K562 (cell line): ENCODE results near the gene SOWAHA. TPM values are rescaled to one million over a fixed set of nuclear protein-coding genes. Genes with fewer than 3 reads are reported as not detected.

Experiments used
- BHLHE40 ChIP-seq: IDR thresholded peaks from 2 replicates; pipeline ENCODE4 v1.6.1; 2011; ENCODE audit warnings: low read length, improper control_type of control experiment
- CBFA2T3 ChIP-seq: fragments of 450-650 bp; IDR thresholded peaks from 2 replicates; pipeline ENCODE4 v1.6.1; 2017
- MLLT1 ChIP-seq, 2 experiments: fragments of 450-650 bp; IDR thresholded peaks; 2 replicates each; pipeline ENCODE4 v1.6.1; 2016
- NFIC ChIP-seq: fragments of 450-650 bp; IDR thresholded peaks from 2 replicates; pipeline ENCODE4 v1.6.1; 2017; ENCODE audit warnings: mild to moderate bottlenecking, inconsistent platforms
- NKRF ChIP-seq: fragments of 450-650 bp; IDR thresholded peaks from 2 replicates; pipeline ENCODE4 v1.6.1; 2016; ENCODE audit warnings: borderline replicate concordance
- PRDM10 ChIP-seq: fragments of 450-650 bp; IDR thresholded peaks from 2 replicates; pipeline ENCODE4 v1.6.1; 2018; ENCODE audit not compliant: partially characterized antibody
- SRSF9 ChIP-seq: fragments of 200-400 bp; formaldehyde crosslinking; IDR thresholded peaks from 2 replicates; pipeline ENCODE4 v1.6.1; 2017; ENCODE audit warnings: low read depth, low read length, borderline replicate concordance
- STAT5A ChIP-seq: IDR thresholded peaks from 2 replicates; pipeline ENCODE4 v1.6.1; 2012; ENCODE audit warnings: low read length, inconsistent platforms, borderline replicate concordance
- TEAD4 ChIP-seq, 2 experiments: sonication (generic) in 1 of 2; formaldehyde crosslinking in 1 of 2; IDR thresholded peaks; 2 replicates each; pipeline versions ENCODE4 v1.6.1 to v1.8.0; 2012 to 2022; ENCODE audit warnings: borderline replicate concordance in 1 of 2, inconsistent platforms in 1 of 2, low read length in 1 of 2, mild to moderate bottlenecking in 1 of 2, missing genetic modification reagents in 1 of 2
- ZFP30 ChIP-seq: fragments of 250-450 bp; sonication (Bioruptor Pico); IDR thresholded peaks from 2 replicates; pipeline ENCODE4 v1.8.0; 2022; ENCODE audit warnings: moderate library complexity, mild to moderate bottlenecking, inconsistent platforms, borderline replicate concordance
- ZNF436 ChIP-seq: fragments of 250-450, 450-650 bp; sonication (Bioruptor Pico); formaldehyde crosslinking; IDR thresholded peaks from 2 replicates; pipeline ENCODE4 v1.7.0; 2020; ENCODE audit warnings: mild to moderate bottlenecking
- polyA plus RNA-seq, 8 experiments: library from polyadenylated mRNA; depleted of rRNA in 4 of 8; stranded (reverse) in 5 of 8; unstranded in 3 of 8; fragments of >200 nt; fragmentation: Nextera tagmentation in 2 of 8; fragmentation: Illumina TruSeq in 1 of 8; extraction: Ambion mirVana in 2 of 8; extraction: Trizol in 1 of 8; gene quantifications; 2 replicates each; pipeline versions ENCODE4 v1.2.1 to v1.2.3, GENCODE V29; 2011 to 2014; ENCODE audit warnings: inconsistent platforms in 1 of 8, missing spikeins in 1 of 8
- total RNA-seq, 7 experiments: library from RNA; depleted of rRNA in 6 of 7; stranded (reverse); fragments of >200 nt in 6 of 7; fragmentation: Illumina TruSeq in 2 of 7; extraction: Trizol in 2 of 7; gene quantifications; 2 replicates each; pipeline versions ENCODE4 v1.2.1 to v1.2.3, GENCODE V29; 2011 to 2021; ENCODE audit warnings: low replicate concordance in 1 of 7

Gene SOWAHA
- total and polyA plus RNA-seq, 9 of the 15 experiments (the other 6 are each of a cell fraction or from before 2014, with no cell fraction given), result not detected

GRCh38 chr5:132773601-132774355, 39.3 kb upstream of the SOWAHA start (continued):
- peak; percentile 72 for TF ChIP-seq PRDM10
- peak; percentile 71 for TF ChIP-seq CBFA2T3
- TF ChIP-seq BHLHE40, result peak; percentile 81
- TF ChIP-seq NFIC, result peak; percentile 53
- no peak for TF ChIP-seq MLLT1 (IDR thresholded peaks at IDR 0.05)
- TF ChIP-seq TEAD4 (IDR thresholded peaks at IDR 0.05; ENCODE audit: low read length), result peak; percentile 61
- TF ChIP-seq TEAD4 (CRISPR knock-in tag; IDR thresholded peaks at IDR 0.05; ENCODE audit: borderline replicate concordance), result no peak
- TF ChIP-seq STAT5A, result 0 out of 2 replicates have a peak, but pooled peaks have one; percentile 8
- TF ChIP-seq SRSF9, result no peak
- TF ChIP-seq ZNF436 (CRISPR knock-in tag), result no peak
- TF ChIP-seq ZFP30, result no peak
- TF ChIP-seq NKRF, result no peak
